ENCODE results near the gene MPP2.
"Not testable (repeated sequence)": the region's sequence is repeated elsewhere in the genome, so short reads cannot be mapped to it uniquely, and the experiment has no call there.

The MPP2 gene

DNA sequence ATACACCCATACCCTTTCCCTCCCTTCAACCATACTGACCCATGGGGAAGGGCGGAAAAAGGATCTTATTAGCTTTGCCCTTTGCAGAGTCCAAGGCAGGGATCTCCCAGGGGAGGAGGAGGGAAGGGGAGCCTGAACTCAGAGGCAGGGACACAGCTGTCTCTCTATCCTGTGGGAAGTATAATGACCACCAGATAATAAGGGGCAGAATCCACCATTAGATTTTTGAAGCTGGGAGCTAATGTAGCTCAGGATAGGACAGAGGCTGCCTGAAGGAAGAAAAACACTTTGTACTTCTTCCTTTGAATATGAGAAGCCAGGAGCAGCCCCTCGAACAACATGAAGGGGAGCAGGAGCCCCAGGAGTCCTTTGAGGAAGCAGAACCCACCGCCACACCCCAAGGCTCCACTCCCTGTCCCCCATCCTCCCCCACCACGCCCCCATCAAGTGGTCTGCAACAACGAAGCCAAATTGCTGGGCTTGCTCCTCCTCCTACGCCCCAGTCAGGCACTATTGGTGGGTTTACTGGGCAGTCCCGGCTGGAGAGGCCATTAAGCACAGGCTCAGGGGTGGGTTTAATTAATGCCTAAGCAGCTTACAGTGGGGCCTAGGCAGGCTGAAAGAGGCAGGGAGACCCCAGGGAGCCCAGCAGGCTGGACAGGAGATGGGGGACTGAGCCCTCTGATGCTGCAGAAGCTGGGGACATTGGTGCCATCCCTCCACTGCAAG is 5.3 kb downstream of the MPP2 start:
- no peak for DNase-seq (ENCODE audit: low read depth in 2 of 2)

DNA sequence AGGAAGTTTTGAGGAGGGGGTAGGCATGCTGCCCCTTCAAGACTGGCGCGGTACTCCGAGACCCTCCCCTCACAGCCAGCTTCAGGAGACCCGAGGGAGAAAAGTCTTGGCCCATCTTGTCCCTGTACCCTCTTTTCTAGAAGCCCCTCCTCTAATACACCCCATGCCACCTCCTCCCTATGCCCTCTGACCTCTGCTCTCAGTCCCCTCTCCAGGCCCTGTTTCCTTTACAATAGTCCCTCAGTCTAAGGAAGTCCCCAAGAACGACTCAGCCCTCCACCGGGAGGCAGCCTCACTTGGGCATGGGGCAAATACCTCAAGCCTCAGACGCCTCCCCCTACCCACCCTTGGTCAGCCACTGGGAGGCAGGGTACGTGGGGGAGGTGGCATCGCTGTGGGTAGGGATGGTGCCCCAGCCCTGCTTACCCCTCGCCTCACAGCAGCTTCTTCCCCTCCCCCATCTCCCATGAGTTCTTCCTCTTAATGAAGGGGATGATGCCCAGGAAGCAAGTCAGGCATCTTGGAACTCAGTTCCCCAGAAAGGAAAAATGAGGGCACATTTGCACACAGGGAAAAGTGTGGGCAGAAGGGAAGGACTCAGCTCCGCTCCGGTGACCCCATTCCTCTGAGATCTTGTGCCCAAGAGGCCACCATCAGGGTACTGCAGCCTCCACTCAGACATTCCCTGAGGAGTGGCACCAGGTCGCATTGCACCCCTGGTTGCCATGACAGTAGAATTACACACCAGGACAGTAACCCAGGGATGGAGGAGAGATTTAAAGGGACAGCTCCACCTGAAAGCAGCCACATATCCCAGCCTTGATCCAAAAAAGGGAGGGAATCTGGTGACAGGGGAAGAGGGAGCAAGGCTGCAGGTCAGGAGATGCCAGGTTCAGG is 6.2 kb downstream of the MPP2 start:
- DNase-seq (ENCODE audit: low read depth in 2 of 2) = no peak

DNA sequence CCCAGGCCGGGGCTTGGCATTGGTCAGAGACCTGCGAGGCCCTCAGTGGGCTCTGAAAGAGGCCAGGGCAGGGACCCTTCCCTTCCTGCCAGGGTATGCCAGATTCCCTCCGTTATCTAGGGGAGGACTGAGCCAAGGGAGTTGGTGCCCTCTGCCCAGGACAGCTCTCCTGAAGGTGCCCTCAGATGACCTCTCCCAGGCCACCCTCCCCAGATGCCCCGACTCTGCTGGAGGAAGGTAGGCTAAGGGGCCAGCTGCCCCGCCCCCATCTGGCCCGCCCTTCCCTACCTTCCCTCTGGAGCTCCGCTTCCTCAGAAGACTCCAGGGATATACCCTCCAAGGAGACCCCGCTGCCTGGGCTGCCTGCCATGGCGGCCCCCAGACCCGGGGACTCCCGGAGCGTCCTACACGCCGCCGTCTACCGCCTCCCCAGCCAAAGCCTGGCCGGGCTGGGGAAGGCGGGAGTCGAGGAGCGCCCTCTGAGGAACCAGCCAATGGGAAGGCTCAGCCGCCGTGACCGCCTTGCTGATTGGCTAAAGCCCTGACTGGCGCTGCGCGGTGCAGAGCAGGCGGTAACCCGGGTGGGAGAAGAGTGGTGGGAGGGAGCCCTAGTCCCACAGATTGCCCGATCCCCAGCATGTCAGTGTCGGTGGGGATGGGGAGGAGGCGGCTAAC is 7.0 kb downstream of the MPP2 start:
- DNase-seq (ENCODE audit: low read depth in 2 of 2) = peak; percentile 60 to 64

DNA sequence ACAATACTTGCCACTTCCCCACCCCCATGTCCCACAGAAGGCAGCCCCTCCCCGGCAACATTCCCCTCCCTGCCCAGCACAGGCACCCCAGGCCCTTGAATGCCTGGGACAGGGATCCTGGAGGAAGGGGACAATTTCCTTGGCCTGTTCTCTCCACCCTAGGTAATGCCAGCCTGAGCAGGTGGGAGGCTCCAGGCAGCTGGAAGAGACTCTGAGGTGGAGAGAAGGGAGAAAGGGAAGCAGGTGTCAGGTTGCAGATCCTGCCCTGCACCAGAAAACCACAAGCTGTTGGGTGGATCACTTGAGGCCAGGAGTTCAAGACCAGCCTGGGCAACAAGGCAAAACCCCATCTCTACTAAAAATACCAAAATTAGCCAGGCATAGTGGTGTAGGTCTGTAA is 8.9 kb downstream of the MPP2 start:
- no peak for DNase-seq (ENCODE audit: low read depth in 2 of 2)

DNA sequence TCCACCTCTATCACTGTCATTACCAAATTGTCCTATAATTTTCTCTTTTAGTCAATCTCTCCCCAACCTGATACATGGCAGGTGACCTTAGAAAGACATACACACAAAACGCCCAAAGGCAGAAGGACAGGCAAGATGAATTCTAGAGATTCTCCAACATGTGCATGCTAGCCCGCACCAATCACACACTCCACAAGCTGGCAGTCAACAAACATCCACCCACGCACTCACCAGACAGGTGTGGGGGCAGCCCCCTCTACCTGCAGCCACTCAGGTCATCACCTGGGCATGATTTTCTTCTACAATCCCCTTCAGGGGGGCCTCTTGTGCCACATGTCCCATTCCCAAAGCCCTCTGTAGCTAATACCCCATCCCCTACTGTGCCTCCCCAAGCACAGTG is 9.5 kb downstream of the MPP2 start:
- DNase-seq (ENCODE audit: low read depth in 2 of 2) = no peak

DNA sequence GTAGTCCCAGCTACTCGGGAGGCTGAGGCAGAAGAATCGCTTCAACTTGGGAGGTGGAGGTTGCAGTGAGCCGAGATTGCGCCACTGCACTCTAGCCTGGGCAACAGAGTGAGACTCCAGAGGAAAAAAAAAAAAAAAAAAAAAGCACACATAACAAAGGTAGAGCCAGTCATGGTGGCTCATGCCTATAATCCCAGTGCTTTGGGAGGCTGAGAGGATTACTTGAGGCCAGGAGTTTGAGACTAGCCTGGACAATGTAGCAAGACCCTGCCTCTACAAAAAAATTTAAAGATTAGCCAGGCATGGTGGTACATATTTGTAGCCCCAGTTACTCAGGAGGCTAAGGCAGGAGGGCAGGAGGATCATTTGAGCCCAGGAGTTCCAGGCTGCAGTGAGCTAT is 12.8 kb downstream of the MPP2 start:
- not testable (repeated sequence) for DNase-seq (ENCODE audit: low read depth in 2 of 2)

DNA sequence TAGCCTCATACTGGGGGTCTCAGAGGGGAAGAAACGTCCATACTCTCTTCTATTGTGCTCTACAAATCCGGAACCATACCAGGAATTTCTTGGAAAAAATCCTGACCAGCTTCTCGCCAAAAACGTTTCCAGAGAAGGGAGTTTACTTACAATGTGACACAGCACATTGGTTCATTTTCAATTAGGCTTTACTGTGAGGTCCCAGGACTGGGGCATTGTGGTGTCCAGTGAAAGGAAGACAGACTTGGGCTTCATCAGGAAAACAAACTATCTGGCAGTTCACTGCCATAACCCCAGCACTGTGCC is 14.7 kb downstream of the MPP2 start:
- DNase-seq (ENCODE audit: low read depth in 2 of 2) = no peak

DNA sequence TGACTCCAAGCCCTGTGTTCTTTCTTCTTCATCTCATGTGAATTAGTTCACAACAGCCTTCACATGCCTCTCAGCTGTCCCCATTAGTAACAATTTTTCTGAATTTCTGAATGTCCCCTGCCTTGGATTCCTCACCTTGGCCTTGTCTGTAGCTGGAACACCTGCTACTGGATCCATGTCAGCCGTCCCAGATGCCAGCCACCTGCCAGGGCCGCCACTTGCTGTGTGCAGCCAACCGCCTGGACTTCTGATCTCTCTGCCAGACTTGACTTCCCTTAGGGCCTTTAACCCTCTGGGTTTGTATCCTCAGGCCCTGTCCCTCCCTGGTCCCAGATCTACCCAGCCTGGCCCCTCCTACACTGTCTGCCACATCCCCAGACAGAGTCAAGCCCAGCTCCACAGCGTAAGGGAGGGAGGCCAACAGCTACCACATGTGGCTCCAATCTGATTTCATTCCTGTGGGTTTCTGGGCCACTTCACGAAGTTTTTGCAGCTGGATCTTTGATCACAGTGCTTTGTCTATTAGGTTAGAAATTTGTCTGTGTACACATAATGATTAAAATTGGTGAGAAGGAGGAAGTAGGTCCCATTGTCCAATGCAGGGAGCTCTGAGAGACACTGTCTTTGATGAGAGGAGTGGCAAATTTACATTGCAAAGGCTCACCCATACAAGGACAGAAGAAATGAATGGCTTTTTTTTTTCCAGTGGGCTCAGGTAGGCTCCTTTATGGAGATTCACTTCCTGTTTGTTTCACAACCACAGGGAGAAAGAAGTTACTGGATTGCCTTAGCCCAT is 15.3 kb downstream of the MPP2 start:
- DNase-seq (ENCODE audit: low read depth in 2 of 2) = peak in 1 of 2 experiments; percentile 33

DNA sequence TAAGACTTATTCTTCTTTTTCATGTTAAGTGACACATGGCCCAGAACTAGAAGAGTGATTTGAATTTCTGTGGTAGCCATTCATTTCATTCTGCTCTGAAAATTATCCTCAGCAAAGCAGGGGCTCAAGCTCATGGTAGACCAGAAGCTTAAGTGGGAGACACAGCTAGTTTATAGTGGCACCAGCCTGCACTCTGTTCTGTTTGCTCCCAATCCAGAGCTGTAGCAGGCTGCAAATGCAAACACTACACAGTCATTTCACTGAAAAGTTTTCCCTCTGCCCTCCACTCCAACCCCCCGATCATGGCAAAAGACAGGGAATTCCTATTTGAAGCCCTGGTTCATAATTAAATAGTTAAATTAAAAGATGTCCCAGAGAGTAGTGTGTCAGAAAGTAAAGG is 17.1 kb downstream of the MPP2 start:
- no peak for DNase-seq (ENCODE audit: low read depth in 2 of 2)

DNA sequence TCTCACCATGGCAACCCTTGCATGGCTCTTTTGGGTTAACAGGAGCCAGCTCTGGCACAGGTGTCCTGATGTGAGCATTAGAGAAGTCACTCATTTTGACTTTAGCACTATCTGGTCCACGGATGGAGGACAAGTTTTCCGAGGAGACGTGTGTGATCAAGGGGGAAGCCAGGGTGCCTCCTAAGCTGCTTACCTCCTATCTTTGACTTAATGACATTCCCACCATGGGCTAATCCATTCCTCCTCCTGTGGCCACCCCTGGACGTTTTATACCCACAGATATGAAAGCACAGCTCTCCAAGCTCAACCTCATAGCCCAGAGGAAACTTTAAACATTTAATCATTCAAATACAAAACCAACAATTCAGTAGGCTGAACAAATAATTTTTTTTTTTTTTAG is 18.8 kb downstream of the MPP2 start:
- DNase-seq (ENCODE audit: low read depth in 2 of 2) = no peak

DNA sequence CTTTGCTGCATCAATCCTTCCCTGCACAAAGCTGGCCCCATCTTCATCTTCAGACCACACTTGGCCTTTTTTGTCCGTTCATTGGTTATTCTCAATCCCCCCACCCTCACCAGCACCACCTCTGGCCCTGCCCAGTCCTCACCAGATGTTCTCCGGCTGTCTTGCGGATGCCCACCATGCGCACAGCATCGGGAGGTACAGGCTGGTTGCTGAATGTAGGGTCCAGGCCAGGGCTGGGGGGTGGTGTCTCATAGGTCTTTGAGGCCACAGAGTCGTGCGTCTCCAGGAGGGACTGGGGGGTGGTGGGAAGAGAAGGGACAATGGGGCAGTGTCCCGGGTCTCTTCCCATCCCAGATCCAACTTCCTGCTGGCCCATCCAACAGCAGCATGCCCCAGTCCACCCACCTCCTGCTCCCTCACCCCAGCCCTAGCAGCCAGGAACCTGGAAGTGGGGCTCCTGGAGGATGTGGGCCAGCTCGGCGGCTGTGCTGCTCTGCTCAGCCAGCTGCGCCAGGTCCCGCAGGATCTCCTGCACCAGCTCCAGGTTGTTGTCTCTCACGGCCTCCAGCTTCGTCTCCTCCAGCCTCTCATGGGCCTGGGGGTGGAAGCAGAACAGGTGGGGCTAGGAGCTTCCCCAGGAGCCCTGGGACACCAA is 24.4 kb downstream of the MPP2 start:
- no peak for DNase-seq (ENCODE audit: low read depth in 2 of 2)

DNA sequence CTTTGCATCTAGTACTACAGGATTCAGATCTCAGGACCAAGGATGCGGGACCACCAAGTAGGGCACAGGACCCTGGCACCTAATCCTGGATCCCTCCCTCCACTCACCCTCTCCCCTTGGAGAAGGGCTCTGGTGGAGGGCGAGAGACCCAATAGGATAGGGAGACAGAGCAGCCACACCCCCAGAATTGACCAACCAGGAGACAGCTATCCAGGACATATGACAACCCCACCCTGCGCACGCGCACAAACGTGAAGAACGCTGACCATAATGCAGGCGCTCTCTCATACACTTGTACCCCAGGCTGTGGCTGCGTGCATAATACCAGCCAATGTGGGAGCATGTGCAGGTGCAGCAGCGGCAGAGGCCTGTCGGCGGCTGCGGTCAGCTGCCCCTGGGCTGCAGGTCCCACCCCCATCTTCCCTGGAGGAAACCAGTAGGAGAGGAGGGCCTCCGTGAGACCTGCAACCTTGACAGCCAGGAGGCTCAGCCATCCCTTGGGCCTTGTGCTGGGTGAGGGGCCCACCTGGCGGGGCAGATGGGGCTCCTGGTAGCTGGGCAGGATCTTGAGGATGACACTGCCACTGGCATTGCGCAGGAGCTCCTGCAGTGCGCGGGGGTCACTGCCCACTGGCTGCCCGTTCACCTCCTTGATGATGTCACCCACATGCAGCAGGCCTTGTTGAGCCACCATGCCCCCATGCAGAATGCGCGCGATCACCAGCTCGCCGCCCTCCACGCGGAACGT is 25.4 kb downstream of the MPP2 start:
- DNase-seq (ENCODE audit: low read depth in 2 of 2) = no peak

DNA sequence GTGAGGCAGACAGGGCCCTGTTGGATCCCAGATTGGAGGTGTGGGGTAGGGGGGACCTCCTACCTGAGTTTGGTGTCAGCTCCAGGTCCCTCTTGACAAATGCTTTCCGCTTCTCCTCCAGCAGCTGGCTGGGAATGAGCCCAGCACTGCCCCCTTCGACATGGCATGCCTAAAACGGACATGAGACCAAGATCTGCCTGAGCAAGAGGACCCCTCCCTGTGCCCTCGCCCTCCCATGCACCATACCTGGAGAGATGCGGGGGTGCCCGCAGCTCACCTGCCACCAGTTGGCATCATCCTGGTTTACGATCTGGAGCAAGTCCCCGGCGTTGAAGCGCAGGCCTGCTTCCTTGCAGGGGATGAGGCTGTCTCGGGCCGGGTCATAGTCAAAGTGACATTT is 26.2 kb downstream of the MPP2 start:
- no peak for DNase-seq (ENCODE audit: low read depth in 2 of 2)

DNA sequence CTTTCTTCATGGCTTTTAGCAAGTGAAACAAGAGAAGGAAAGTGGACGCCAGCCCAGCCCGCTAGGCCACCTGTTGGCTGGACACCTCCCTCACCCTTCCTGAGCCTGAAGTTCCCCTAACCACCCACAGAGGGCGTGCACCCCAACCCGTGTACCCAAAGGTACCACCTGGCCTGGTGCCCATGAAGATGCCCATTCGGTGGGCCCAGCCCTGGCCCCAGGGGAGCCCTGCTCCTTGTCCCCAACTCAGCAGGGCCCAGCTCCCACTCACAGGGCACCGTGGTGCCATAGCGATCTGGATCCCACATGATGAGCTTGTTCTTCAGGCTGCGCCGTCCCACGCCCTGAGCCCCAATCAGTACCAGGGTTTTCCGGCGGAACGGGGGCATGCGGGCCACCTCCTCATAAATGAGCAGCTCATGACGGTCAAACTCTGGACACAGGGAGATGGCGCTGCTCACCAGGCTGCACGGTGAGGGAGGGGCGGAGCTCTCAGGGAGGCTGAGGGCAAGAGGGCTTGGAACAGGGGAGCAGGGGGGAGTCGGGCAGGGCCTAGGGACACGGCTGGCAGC is 26.8 kb downstream of the MPP2 start:
- no peak for DNase-seq (ENCODE audit: low read depth in 2 of 2)

DNA sequence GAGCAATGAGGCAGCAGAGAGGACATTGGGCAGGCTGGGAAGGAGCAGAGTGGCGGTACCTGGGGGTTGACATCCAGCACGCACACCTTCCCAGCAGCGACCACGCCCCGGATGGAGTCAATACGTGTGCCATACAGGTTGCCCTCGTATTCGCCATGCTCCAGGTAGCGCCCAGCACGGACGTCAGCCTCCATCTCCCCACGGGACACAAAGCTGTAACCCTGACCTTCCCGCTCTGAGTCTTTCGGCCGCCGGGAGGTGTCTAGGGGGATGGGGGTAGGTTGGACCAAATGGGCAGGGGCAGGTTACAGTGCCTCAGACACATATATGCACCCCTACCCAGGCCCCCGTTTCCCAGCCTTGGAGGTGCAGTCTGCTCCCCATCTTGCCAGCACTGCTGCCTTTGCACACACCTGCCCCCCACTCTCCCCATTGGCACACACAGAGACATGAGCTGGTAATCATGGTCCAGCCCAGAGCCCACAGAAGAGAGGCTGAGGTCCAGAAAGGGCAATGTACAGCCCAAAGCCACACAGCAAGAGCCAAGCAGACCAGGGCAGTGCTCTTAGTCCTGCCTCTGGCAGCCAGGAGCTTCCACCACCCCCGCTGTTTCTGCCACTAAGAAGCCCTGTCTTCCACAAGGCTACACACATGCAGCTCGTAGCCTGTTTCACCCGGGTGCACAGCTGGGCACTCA is 27.5 kb downstream of the MPP2 start:
- DNase-seq (ENCODE audit: low read depth in 2 of 2) = no peak

DNA sequence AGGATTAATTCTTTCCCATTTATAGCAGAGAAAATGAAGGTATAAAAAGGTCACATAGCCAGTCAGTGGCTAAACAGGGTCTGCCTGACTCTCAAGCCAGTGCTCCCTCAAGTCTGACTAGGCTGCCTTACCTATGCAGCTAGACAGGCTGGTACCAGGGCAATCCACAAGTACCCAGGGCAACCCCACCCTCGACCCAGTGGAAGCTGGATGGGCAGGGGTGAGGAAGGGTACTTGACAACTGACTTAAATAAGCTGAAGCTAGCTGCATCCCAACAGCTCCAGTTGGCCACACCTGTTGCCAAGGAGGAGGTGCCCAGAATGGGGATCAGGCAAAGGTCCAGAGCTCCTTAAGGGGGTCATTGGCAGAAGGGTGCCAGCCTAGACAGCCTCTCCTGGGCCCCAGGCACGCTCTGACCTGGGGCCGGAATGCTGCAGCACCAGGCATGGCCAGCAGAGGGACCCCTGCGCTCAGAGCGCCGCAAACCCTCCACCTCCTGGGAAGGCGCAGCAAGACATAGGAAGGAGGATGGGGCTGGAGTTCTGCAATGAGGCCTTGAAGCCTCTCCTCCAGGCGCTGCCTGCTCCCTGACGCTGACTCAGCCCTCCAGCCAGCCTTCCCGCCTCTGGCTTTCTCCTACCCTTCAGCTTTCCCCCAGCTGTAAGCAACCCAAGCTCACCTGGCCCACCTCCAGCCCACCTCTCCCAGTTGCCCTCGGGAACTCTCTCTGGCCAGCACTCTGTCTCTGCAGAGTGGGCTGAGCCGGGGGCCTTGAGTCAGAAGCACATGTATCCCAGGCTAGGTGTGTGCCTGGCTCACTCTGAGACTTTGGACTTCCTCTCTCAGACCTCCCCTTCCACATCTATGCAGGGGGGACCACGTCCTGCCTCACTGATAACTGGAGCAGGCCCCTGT is 28.8 kb downstream of the MPP2 start:
- peak; percentile 78 to 80 for DNase-seq (ENCODE audit: low read depth in 2 of 2)

DNA sequence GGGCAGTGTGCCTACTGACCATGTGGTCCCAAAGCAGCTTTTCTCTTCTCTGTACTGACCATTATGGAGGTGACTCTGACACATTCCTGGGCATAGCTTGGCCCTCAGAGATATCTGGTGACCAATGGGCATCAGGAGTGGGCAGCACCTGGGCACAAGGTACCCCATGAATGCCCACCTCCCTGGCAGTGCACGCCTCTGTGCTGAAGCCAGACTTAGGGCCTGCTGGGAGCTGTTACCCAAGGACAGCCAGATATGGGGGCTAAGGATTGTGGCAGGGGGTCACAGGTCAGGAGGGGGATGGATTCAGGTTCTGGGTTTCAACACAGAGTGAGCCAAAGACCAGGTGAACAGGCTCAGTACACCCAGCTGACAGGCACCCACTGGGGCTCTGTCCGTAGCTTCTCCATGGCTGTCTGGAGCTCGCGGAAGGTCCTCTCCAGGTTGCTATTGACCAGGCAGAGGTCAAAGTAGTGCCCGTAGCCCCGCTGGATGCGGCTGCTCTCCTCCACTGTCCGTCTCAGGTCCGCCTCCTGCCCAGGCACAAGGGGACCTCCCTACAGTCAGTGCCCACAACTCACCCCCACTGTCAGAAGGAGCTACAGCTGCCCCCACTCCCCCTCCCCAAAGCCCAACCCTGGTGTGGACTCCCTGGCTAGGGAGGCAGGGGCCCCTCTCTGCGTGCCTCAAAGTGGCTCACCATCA is 29.7 kb downstream of the MPP2 start:
- no peak for DNase-seq (ENCODE audit: low read depth in 2 of 2)

DNA sequence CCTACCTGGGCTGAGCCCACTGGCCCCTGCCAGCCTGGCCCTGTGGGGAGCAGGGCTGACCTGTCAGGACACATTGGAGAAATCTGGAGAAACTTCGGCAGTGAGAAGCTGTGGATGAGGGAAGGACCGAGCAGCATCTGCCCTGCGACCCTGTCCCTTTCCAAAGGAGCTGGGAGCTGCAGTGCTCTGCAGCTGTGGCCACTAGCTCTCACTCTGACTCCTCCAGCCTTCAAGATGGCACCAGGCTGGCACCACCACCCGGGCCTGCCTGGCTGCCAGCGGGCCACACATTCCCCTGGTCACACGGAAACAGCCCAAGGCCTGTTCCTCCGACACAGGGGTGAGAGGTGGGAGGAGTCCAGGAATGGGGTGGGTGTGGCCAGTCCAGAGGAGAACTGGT is 30.3 kb downstream of the MPP2 start:
- DNase-seq (ENCODE audit: low read depth in 2 of 2) = no peak
